Stimulated activated naive CD4-positive, alpha-beta T cell treated with Interleukin-2 at 50 U/mL for 16 hours (primary cell): ENCODE measurements around the gene CNPY1.
"Not testable (repeated sequence)": the region's sequence is repeated elsewhere in the genome, so short reads cannot be mapped to it uniquely, and the experiment has no call there.

Source experiments
- DNase-seq: peaks from one replicate; lab custom pipeline; 2025; lab: John Stamatoyannopoulos, UW

CNPY1 gene

GRCh38 chr7:155533120-155533826, 13.1 kb downstream of the CNPY1 start:
- DNase-seq: no peak

GRCh38 chr7:155532792-155533119, 13.6 kb downstream of the CNPY1 start:
- DNase-seq: no peak

DNA sequence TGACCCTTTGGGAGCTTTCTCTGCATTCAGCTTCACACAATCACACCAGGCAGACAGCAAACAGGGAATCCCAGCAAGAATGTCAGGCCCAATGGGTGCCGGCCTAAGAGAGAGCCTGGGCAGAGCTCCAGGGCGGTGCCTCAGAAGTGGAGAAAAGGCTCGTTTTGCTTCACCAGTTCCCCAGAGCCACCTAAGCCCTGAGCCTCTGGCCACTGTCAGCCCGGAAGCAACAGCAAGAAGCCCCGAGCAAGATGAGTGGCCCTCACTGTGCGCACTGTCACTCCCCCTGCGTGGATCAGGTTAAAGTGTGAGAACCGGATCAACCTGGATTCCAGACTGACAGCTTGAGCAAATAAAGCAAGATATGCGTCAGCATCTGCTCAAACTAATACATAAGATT, 14.7 kb downstream of the CNPY1 start:
- DNase-seq: no peak

DNA sequence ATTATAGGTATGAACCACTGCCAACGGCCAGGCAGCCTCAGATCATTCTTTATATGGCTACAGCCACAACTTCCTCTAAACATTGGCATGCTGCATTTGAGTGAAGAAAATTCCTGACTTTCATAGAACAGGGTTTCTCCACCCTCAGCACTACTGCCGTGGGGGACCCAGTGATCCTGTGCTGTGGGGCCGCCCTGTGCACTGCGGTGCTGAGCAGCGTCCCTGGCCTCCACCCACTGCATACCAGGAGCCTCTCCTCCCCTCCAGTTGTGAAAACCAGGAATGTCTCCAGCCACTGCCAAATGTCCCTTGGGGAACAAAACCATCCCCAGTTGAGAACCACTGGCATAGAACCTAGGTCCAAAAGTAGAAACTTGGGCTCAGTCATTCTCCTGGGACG, 15.8 kb downstream of the CNPY1 start:
- DNase-seq: no peak

- DNase-seq: no peak
These were observed 16.5 kb downstream of the CNPY1 start for GRCh38 chr7:155529845-155530244.

DNA sequence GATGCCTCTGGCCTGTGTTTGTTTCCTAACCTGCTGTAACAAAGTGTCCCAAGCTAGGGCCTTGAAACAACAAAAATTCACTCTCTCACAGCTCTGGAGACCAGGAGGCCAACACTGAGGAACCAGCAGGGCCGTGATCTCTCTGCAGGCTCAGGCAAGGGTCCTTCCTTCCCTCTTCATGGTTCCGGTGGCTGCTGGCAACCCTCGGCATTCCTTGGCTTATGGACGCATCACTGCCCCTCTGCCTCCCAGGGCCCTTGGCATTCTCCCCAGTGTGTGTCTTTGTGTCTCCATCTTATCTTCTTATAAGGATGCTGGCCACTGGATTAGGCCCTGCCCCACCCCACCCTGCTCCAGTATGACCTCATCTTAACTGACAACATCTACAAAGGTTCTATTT, 17.0 kb downstream of the CNPY1 start:
- no peak for DNase-seq

- no peak for DNase-seq
These were observed 18.7 kb downstream of the CNPY1 start for GRCh38 chr7:155527664-155528063.

DNA sequence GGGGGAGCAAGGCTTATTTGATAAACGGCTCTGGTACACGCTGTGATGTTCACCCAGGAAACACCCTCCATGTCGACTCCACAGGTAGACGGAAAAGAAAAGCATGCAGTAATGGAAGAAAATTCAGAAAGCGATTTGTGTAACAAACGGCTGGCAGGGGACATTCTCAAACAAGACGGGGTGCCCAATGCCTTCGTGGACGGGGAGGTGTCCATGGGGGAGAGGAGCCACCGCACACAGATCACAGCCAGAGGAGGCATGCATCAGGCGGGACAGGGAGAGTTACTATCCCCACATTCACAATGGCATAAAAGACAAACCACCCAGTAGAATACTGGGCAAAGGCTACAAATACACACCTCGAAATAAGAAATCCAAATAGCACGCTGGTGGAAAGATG, 20.1 kb downstream of the CNPY1 start:
- no peak for DNase-seq

GRCh38 chr7:155524018-155524556, 22.3 kb downstream of the CNPY1 start:
- no peak for DNase-seq

DNA sequence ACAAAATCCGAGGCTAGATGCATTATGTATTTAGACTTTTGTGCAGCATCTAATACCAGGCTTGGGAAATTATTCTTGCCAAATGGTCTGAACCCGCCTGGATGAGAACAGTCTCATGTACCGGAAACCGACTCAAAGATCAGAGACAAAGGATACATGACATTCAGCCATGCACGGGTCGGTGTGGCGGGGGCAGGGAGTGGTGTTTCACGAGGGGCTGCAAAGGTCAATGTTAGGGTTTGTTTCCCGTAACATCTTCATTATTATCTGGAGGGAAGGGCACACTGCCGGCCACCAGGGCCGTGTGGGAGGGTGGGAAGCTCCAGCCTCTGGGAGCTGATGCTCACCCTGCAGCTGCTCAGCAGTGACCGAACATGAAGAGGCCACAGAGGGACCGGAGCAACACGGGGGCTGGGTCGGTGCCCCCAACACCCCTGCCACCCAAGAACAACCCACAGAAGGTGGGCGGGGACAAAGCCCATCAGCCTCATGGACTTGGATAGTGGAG, 23.1 kb downstream of the CNPY1 start:
- no peak for DNase-seq

- DNase-seq: no peak
These were observed 24.5 kb downstream of the CNPY1 start for GRCh38 chr7:155521743-155522398.

GRCh38 chr7:155521007-155521742, 25.2 kb downstream of the CNPY1 start:
- no peak for DNase-seq

- no peak for DNase-seq
These were observed 26.2 kb downstream of the CNPY1 start for GRCh38 chr7:155520114-155520513.

- not testable (repeated sequence) for DNase-seq
These were observed 27.0 kb downstream of the CNPY1 start for GRCh38 chr7:155519358-155519757.

DNA sequence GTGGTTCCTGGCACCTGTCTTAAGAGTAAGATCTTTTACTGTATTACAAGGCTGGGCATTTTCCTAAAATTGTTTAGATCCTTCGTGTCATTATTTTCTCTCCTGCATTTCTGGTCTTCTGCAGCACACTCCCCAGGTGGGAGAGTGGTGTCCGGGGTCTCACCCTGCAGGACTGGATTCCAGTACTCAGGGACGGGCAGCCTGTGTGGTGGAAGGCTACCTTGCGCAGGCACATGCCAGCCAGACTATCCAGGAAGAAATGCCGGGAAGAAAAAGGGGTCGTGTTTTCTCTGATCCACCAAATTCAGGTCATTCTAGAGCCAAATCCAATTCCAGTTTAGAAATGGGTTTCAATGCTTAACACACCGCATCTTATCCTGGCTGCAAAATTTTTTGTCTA, 27.7 kb downstream of the CNPY1 start:
- no peak for DNase-seq

GRCh38 chr7:155517969-155518368, 28.4 kb downstream of the CNPY1 start:
- DNase-seq: no peak

- DNase-seq: no peak
These were observed 28.9 kb downstream of the CNPY1 start for GRCh38 chr7:155517452-155517851.

- no peak for DNase-seq
These were observed 29.9 kb downstream of the CNPY1 start for GRCh38 chr7:155516466-155516865.

DNA sequence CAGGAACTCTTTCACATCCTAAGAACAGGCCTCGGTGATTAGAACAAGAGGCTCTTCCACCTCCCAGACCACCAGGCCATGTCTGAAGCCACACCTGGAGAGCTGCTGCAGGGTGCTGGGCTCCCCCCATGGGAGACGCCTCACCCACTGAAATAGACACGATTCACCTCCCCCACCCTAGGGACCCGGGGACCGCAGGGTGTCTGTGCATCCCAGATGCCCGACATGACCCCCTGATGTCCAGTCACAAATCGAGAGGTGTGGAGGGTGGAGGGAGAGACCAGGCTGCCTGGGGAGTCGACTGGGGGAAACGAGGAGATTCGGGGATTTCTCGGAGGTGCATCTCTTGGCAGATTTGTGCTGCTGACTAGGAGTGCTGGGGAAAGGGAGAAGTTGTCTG, 31.0 kb downstream of the CNPY1 start:
- DNase-seq: no peak

- no peak for DNase-seq
These were observed 32.1 kb downstream of the CNPY1 start for GRCh38 chr7:155514296-155514695.

DNA sequence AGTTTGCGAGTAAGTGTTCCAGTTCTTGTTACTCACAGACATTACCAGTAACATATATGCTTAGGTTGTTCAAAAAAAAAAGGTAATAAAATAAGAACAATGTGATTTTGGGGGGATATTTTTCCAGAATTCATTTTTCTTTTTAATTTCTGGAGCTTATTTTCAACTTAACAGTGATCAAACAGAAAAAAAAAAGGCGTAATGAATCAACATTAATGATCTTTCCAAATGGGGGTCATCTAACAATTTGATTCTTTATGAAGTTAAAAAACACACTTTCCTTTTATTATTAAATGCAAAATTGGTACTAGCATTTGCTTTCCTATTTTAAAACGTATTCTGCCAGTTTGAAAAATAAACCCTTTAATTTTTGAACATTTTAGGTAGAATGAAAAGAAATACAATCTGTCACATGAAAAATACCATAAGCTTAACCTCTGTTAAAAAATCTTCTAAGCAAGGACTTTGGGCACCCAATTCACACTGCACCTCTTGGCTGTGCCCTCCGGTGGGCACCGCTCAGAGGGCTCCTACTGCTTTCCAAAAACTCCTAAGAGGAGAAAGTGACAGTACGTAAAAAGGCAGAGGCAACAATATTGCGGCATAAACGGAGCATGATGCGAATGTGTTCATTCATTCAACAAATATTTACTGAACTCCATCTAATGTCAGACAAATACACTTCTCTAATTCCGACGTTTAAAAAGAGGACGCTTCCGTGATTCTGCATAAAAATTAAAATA, 32.6 kb downstream of the CNPY1 start:
- no peak for DNase-seq

DNA sequence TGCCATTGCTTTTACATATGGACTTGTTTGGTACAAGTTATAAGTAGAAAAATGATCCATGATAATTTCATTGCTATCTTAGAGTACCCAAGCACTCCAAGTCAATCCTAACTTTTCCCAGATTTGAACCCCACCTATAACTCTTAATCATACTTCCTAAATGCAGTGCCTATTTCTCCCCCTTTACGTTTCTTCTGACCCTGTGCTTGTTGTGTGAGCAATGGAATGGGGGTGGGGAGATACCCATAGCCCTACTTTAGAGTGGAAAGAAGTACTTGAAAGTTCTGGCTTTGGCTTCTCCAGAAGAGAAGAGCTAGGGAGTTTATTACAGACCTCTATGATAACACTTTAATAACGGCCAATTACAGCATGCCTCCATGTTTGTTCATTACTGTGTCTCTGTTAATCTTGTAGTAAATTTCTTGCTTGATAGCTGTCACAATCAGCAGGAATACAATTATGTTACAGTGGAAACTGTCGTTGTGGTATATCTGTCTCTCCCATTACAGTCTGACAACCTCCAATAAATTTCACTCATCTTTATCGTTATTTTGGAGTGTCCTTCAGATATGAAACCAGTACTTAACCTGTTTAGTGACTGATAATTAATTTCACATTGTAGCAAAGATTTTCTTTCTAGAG, 34.0 kb downstream of the CNPY1 start:
- DNase-seq: no peak
